ENCODE data around the gene ELL2. TPM values are rescaled to one million over a fixed set of nuclear protein-coding genes. Genes with fewer than 3 reads are reported as not detected.
"Not testable (repeated sequence)": the region's sequence is repeated elsewhere in the genome, so short reads cannot be mapped to it uniquely, and the experiment has no call there.

ELL2 gene
- total RNA-seq, 1 donor from 2014 or later = 57.5 TPM

- Histone ChIP-seq H3K27me3 (ENCODE audit: low read depth) (no peaks in the 10 kb centered on the region), H3K9me3 (no peaks in the 10 kb centered on the region), H3K27ac (no peak overlapping the region), H3K4me3 (no peak overlapping the region), H3K4me1 (peaks cover under 1% of the 10 kb centered on the region), H3K36me3 (peaks cover 17% of the 10 kb centered on the region)
- intact Hi-C loops (cut with DNase I) = no loop called here
- TF ChIP-seq CTCF (IDR thresholded peaks at IDR 0.05) = no peak
- ATAC-seq = no peak
- no peak for DNase-seq
These were observed 54.5 kb downstream of the ELL2 start for GRCh38 chr5:95907067-95907705.

- ATAC-seq; H3K9me3 ChIP-seq; H3K27me3 ChIP-seq (ENCODE audit: low read depth); H3K4me1 ChIP-seq; H3K27ac ChIP-seq; intact Hi-C loops (cut with DNase I); DNase-seq; H3K4me3 ChIP-seq: not testable (repeated sequence)
- peaks cover 17% of the 10 kb centered on the region for H3K36me3 ChIP-seq
These were observed 55.3 kb downstream of the ELL2 start for GRCh38 chr5:95906398-95906797.

GRCh38 chr5:95904827-95905226 is 56.8 kb downstream of the ELL2 start:
- H3K27ac ChIP-seq = no peak overlapping the region
- ATAC-seq = no peak
- DNase-seq = no peak
- intact Hi-C loops (cut with DNase I) = no loop called here
- peaks cover 6% of the 10 kb centered on the region for H3K4me1 ChIP-seq
- H3K4me3 ChIP-seq = no peak overlapping the region
- no peaks in the 10 kb centered on the region for H3K9me3 ChIP-seq
- H3K36me3 ChIP-seq = peaks cover 28% of the 10 kb centered on the region
- no peaks in the 10 kb centered on the region for H3K27me3 ChIP-seq (ENCODE audit: low read depth)
- TF ChIP-seq CTCF (IDR thresholded peaks at IDR 0.05) = no peak

GRCh38 chr5:95903838-95904237 is 57.8 kb downstream of the ELL2 start:
- Histone ChIP-seq H3K36me3 (peaks cover 38% of the 10 kb centered on the region), H3K27me3 (ENCODE audit: low read depth) (no peaks in the 10 kb centered on the region), H3K9me3 (no peaks in the 10 kb centered on the region), H3K27ac (no peak overlapping the region), H3K4me3 (no peak overlapping the region), H3K4me1 (peaks cover 6% of the 10 kb centered on the region)
- TF ChIP-seq CTCF (IDR thresholded peaks at IDR 0.05) = no peak
- DNase-seq (no peak), ATAC-seq (no peak)
- intact Hi-C loops (cut with DNase I) = no loop called here

GRCh38 chr5:95901676-95902627 is 59.7 kb downstream of the ELL2 start:
- DNase-seq (no peak), ATAC-seq (peak in 1 of 2 donors; percentile 28)
- TF ChIP-seq CTCF (IDR thresholded peaks at IDR 0.05) = no peak
- H3K4me1 ChIP-seq = peaks cover 6% of the 10 kb centered on the region
- H3K27ac ChIP-seq = no peak overlapping the region
- H3K9me3 ChIP-seq = no peaks in the 10 kb centered on the region
- no peaks in the 10 kb centered on the region for H3K27me3 ChIP-seq (ENCODE audit: low read depth)
- intact Hi-C loops (cut with DNase I) = no loop called here
- H3K36me3 ChIP-seq = peaks cover 50% of the 10 kb centered on the region
- H3K4me3 ChIP-seq = no peak overlapping the region
